DMS79 treated with DMSO at 0.1 percent for 48 hours (cell line): ENCODE results near the gene AKAP11.

Experiments used
- DNase-seq: peaks from one replicate; lab custom pipeline; 2025; lab: John Stamatoyannopoulos, UW

The AKAP11 gene

GRCh38 chr13:42272804-42273175 is 838 bp downstream of the AKAP11 start:
- DNase-seq = no peak

GRCh38 chr13:42274386-42275097 is 2.6 kb downstream of the AKAP11 start:
- DNase-seq = no peak

DNA sequence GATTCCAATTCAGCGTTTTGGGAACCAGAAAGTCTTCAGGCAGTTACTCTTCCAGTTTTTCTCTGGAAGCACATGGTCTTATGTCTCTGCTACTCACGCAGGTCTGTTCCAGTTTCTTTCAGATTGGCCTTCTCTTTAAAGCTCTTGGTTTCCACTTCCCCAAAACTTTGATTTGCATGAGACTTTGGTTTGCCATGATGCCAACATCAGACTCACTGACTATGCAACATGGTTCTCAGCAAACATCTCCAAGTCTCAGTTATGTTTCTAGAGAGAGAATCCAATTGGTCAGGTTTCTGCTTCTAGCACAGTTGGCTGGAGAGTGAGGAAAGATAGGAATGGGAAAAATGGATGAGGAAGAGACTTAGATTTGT is 3.1 kb downstream of the AKAP11 start:
- no peak for DNase-seq

DNA sequence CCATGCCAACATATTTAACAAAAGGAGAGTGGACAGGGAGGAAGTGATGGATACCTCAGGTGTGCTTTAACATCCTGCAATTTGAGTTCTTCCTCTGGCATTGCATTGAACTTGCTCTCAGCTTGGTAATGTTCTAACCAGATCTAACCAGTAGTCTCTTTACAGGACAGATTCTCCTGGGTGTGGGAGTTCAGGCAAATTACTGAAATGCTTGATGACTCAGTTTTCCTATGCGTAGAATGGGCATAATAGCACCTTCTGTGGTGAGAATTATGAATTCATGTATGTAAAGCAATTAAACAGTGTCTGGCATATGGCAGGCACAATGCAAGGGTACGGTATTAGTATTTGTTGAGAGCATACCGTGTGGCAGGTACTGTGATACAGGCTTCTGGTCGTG is 3.6 kb downstream of the AKAP11 start:
- DNase-seq = no peak

GRCh38 chr13:42276683-42277082 is 4.7 kb downstream of the AKAP11 start:
- DNase-seq = no peak

DNA sequence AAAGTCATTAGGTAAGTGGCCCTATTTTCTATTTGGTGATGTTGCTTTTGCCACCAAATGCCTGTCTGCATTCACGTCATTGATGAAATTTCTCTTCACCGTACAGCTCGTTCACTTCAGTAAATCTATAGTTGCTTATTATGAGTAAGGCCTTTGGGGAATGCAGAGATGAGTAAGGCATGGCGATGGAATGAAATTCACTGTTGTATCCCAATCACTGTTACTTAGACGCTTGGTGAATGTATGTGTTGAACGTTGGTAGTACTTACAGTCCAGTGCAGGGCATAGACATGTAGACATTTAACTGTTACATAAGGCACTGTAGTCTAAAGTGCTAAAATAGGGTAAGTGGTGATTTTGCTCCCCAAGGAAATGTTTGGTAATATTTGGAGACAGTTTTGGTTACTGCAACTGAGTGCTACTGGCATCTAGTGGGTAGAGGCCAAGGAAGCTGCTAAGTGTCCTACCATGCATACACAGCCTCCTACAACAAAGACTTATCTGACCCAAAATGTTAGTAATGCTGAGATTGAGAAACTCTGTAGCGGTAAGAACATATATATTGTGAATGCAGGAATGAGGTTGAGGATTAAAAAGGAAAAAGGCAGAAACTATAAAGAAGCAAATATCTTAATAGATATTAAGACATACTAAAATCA is 5.8 kb downstream of the AKAP11 start:
- DNase-seq = no peak

GRCh38 chr13:42279080-42279479 is 7.1 kb downstream of the AKAP11 start:
- no peak for DNase-seq

DNA sequence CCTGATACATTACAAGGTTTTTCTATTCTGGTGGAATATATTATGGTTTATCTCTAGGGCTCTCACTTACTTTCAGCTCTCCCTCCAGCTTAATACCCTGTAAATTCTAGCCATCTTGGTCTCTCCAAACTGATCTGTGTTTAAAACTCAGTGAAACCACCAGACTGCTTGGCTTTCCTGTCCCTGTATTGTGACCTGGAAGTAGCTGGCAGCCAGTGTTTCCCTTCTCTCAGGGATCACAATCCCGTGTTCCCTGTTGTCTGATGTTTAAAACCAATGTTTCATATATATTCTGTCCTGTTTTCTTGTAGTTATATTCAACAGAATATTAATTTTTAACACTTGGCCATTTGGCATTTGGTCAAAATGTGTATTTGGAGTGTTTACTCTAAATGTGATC is 8.0 kb downstream of the AKAP11 start:
- no peak for DNase-seq

DNA sequence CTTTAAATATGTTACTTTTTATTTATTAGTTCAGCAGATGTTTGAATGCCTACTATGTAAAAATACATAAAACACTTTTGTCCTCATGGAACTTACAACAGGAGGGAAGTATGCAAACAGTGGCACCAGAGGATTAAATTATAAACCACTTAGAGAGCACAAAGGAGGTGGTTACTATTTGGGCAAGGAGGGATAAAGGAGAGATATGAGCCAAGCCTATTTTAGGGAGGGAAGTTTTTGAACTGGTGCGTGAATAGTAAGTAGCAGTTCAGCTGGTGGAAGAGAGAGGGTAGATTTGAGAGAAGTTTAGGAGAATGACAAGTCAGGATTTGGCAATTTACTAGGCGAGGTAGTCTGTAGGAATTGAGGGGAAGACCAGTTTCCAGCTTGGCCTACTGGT is 8.6 kb downstream of the AKAP11 start:
- DNase-seq = no peak

DNA sequence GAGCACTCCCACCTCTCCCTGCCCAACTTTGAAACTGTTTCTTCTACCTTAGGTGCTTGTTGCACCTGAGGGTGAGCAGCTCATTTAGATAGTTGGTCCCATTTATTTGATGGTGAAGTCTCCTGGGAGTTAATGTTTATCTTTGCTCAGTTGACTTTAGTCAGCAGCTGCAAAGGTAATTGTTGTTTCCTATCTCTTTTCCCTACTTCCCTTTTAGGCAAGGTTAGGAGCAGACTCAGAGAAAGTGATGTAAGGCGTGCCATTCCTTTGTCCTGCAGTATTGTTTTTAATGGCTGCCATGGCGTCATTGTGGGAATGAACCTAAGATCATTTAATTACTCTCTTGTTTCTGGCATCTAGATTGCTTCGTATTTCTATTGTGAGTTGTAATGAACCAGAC is 11.6 kb downstream of the AKAP11 start:
- no peak for DNase-seq

DNA sequence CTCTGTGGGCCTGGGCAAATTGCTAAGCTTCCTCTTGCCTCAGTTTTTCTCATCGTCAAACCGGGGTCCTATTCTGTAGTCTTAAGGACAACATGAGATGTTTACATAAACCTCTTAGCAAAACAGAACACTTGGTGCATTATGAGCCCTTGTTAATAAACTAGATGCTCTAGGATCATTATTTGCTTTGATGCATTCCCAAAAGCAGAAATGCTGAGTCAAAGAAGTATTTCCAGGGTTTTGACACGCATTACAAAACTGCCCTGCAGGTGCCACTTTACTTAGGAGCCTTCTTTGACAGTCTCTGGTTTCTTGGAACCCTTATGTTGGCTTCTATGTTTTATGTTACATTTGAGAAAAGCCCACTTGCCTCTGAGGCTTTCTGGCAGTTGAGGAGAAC is 12.1 kb downstream of the AKAP11 start:
- DNase-seq = peak; percentile 72

DNA sequence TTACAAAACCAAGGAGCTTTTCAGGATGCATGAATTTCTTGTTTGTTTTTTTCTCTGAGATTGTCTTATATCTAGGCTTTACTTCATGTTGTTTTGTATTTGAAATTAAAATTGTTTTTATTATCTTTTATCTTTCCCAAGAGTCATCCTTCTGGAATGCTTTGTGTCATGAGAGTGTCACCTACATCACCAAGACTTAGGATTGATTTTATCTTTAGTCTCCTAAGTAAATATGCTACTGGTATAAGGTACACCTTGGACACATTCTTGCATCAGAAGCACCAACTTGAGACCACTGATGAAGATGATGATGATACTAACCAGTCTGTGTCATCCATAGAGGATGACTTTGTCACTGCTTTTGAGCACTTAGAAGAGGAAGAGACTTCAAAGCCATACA is 26.4 kb downstream of the AKAP11 start:
- DNase-seq = no peak

- DNase-seq = no peak
Measured at GRCh38 chr13:42305503-42305902, 33.6 kb downstream of the AKAP11 start.

DNA sequence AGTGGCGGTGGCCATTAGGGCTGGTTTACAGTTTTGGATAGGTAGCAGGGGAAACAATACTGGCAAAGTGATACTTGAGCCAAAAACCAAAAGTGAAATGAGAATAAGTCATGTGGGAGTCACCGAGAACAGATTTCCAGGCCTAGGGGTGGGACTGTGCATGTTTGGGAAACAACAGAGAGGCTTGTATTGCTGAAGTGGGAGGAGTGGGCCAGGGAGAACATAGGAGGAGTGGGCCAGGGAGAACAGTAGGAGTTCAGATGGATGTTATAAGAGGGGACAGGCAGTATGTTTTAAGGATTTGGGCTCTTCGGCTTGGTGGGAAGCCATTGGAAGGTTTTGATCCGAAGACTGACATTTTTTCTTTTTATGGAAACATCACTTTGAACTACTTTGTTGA is 35.5 kb downstream of the AKAP11 start:
- DNase-seq = no peak

DNA sequence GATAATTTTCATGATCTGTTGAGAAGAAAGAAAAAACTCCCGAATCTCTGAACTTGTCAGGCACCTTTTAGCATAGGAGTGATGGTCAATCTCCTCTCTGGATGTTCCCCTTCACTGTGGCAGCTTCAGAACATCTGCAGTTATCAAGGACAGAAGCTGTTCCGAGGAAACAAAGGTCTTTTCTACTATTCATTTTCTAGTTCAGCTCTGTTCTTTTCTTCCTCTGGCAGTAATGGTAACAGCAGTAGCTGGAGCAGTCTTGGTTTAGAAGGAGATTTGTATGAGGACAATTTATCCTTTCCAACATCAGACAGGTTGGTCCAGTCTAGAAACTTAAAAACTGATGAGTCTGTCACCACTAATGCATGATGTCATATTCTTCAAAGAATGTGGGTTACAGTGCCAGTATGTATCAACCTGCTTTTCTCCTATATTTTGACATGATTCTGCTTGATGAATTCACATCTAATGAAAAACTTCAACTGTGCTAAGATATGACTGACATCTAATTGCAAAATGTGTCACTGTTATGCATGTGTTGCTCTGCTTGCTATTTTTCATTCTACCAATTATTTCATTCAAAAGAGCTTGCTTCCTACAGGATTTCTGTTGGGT is 41.0 kb downstream of the AKAP11 start:
- no peak for DNase-seq

DNA sequence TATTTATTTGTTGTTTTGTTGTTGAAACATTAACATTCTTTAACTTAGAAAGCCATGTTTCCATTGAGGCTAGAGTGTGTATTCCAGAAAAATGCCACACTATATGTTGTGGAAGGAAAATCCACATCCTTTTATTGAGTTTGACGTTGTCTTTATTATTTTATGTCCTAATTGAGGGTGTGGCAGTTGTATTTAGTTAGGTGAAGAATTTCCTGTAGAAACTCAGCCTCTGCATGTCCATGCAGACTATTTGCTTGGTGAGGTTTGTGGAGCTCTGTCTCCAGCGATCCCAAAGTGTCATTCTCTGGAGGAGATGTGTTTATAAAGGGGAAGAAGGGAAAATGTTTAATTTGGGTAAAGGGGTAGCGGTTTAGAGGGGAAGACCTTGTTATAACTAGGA is 46.6 kb downstream of the AKAP11 start:
- no peak for DNase-seq

DNA sequence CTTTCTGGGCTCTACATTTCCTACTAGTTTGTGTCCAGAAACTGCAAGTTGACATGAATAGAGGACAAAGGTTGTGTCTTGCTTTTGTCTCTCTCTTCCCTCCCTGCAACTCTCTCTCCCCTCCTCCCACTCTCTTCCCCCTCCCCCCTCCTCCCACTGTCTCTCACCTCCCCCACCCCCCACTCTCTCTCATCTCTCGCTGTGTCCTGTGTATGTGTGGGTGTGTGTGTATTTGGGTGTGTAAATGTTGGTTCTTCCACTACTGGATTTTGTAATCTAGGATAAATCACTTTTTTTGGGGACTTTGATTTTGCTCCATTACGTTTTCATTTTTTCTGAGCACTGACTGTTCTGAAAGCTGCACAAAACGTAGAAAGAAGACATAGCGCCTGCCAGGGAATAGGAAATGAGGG is 48.4 kb downstream of the AKAP11 start:
- DNase-seq = no peak

DNA sequence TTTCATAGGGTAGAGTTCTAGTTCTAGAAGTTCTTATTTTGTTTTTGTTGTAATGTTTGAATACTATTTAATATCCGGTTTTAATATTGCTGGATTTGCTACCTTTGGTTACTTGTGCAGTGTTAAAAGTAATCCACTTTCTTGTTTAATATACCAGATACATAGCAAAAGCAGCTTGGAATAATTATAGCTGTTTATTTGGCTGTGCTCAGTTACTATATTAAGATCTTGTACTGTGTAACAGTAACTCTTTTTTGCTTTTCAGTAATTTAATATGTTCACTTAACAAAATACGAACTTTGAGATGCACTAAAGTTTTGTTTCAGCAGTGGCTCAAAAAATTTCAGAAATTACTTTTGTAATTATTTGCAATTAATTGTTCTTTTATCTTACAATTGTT is 50.9 kb downstream of the AKAP11 start:
- DNase-seq = no peak

GRCh38 chr13:42324704-42325103 is 52.8 kb downstream of the AKAP11 start:
- no peak for DNase-seq

- DNase-seq = no peak
Measured at GRCh38 chr13:42327725-42328124, 55.8 kb downstream of the AKAP11 start.

DNA sequence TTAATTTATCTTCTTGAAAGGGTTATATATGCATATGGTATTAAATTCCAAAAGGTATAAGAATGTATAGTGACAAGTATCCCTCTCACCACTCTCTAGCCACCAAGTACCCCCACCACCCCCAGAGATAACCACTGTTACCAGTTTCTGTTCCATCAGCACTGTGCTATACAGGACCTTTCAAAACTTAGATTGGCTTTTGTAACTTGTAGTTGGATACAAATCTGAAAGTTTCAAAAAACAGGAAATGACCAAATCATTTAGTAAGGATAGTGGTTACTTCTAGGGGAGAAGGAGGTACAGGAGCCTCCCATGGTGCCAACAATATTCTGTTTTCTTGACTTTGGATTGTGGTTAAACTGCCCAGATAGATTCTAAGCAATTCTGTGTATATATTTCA is 56.7 kb downstream of the AKAP11 start:
- DNase-seq = no peak

DNA sequence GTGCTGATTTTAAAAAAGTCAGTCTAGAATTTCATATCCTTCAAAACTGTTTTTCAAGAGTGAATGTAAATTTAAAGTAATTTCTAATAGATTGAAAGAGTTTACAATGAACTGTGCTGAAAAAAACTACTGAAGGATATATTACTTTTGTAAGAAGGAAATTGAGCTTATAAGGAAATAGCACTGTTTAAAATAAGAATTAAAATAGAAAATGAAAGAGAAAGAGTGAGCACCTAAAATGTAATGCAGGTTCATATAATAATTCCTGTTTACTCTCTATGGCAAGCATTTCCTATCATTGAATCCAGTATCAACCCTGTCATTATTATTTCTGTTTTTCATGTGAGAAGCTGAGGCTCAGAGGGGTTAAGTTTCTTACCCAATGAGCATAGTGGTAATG is 57.3 kb downstream of the AKAP11 start:
- no peak for DNase-seq

GRCh38 chr13:42331009-42331408 is 59.1 kb downstream of the AKAP11 start:
- no peak for DNase-seq
